ENCODE results near the gene PLS1.
"Not testable (repeated sequence)": the region's sequence is repeated elsewhere in the genome, so short reads cannot be mapped to it uniquely, and the experiment has no call there.

Gene PLS1

DNA sequence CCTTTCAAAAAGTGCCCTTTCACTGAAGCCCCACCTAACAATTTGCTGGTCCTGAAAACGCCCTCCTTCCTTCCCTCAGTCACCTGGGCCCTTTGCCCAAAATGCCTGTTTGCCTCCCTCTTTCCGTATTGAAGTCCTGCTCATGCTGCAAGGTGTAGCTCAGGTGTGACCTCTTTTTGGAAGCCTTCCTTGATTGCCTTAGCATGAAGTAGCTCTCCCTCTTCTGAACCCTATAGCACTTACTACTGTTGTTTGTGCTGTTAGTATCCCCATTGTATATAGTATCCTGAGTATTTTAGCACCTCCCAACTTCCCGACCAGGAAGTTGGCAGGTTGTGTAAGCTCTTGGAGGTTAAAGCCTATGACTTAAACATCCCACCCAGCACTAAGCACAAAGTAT, 1.7 kb downstream of the PLS1 start:
- DNase-seq (ENCODE audit: low read depth) = no peak

DNA sequence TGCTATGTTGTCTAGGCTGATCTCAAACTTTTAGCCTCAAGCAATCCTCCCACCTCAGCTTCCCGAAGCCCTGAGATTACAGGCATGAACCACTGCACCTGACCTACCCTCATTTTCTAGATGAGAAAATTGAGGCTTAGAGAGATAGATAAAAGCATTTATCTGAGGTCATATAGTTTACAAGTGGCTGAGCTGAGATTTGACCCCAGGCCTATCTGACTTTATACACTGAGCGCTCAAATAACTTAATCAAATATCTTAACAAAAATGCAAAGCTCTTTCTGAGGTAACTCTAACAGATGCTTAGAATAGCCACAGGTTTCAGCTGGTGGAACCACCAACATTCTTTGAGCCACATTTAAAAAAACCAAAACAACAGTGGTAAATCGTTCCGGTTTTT, 5.5 kb downstream of the PLS1 start:
- no peak for DNase-seq (ENCODE audit: low read depth)

DNA sequence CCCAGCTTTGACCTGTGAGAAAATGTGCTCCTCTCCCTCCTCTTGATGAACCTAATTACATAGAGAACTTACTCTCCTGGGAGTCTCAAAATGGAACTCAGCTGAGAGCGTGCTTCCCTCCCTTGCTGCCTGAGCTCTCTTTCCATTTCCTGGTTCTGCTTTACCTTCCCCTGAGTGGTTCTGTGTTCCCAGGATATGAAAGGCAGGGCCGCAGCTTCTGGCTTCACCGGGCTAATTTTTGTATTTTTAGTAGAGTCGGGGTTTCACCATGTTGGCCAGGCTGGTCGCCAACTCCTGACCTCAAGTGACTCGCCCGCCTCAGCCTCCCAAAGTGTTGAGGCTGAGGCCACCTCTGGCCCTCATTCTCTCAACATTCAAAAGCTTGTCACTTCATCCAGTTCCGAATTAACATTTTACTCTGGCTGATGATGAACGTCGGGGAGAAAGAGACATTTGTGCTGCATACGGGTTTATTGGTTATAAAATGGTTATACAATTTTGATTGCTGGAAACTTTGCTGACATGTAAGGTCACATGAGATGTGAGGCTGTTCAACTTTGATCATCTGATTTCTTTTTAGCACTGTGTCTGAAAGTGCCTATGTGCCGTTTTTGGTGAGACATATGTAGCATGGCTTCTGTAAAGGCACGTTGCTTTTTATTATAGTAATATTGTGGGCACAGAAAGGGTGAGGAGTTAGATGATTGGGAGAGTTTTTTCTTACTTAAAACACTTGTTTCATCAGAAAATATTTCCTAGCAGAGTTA, 6.6 kb downstream of the PLS1 start:
- DNase-seq (ENCODE audit: low read depth) = no peak

DNA sequence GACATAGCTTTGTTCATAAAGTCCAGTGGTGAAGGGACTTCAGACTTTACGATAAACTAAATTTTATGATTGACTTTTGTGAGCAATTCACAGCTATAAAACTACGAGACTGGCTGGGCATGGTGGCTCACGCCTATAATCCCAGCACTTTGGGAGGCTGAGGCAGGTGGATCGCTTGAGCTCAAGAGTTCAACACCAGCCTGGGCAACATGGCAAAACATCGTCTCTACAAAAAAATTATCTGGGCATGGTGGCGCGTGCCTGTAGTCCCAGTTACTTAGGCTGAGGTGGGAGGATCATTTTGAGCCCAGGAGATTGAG, 7.2 kb downstream of the PLS1 start:
- not testable (repeated sequence) for DNase-seq (ENCODE audit: low read depth)

DNA sequence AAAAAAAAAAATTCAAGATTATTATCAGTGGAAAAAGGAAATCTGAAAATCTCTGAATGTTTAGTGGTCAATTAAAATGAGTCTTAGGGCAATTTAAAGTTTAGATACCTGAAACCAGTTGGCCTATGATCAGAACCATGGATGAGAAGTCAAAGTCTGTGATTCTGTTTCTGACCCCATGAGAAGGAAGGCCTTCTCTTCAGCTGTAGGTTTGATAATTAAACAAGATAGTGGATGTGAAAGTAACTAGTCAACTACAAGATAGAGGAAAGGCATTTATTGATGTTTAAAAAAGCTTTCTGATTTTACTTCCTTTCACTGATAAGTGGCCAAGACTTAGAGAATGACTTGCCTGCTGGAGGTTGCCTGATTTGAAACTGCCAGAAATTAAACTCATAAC, 8.7 kb downstream of the PLS1 start:
- no peak for DNase-seq (ENCODE audit: low read depth)

DNA sequence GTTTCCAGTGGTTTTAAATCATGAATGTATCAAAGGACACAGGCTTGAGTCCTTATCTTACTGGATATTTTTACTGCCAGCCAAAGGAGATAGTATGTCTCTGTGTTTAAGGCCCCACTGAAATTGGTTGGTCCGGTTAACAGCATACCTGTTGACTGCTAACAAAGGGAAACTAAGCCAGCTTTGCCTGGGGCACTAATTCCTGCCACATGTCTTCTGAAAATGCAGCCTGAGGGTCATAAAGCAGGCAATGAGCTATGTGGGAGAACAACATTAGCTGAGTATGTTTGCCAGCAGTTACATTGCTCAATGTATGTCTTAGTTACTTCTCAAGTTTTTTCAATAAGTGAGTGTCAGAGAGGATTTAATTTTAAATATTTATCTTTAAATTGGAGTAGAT, 12.4 kb downstream of the PLS1 start:
- DNase-seq (ENCODE audit: low read depth) = no peak

DNA sequence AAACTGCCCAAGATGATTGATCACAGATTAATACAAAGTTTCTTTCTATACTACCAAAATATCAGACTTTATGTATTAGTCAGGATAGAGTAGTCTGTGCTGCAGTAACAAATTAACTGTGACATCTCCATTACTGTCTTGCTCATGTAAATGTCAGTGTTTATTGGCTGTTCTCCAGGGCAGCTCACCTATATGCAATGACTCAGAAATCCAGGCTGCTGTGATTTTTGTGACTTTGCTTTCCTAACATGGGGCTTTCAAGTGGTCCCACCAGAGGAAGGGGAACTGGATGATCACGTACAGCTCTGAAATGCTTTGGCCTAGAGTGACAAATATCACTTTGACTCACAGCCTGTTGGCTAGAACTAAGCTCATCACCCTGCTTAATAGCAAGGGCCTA, 12.9 kb downstream of the PLS1 start:
- no peak for DNase-seq (ENCODE audit: low read depth)

DNA sequence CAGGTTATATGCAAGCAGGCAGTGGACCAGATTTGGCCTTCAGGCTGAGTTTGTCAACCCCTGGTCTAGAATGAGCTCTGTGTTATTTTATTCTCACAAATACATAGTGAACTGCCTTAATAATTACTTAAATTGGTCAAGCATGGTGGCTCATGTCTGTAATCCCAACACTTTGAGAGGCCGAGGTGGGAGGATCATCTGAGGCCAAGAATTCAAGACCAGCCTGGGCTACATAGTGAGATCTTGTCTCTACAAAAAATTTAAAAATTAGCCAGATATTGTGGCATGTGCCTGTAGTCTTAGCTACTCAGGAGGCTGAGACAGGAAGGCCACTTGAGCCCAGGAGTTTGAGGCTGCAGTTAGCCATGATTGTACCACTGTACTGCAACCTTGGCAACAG, 15.0 kb downstream of the PLS1 start:
- DNase-seq (ENCODE audit: low read depth) = no peak

DNA sequence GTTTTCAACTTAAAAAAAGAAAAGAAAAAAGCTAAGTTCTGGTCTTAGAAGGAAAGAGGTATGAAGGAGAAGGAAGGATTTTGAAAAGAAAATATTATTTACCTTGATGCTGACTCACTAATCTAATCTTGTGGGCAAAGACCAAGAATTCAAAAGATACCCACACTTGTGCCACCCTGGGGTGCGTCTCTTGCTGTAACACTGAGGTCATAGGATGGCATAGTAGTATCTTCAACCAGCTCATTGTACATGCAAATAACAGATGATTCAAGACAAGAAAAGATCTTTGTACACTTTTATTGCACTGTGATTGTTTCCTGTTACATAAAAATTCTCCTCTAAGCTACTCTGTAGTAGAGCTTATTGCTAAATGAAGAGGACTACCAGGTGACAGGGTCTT, 17.3 kb downstream of the PLS1 start:
- no peak for DNase-seq (ENCODE audit: low read depth)

DNA sequence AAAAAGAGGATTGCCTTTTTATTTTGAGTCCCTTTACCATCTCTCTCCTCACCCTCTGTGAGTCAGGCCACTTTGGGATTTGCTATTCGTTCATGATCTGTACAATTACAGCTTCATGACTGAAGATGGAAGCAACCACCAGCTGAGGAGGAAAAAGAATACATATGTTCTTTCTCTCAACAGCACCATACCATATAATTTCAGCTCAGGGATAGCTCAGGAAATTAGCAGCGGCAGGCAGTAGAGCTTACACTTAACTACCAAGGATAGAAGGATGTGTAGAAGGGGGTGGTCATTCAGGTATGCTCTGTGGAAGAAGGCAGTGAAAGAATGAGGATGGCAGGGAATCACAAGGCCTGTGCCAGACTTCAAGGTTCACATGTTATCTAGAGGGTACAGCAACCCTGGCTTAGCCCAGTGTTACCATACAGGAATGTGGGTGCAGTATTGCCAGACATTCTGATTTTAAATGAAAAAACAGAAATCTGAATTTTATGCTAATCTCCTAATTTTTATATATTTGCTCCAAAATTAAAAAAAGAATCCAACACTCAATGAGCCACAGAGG, 17.9 kb downstream of the PLS1 start:
- no peak for DNase-seq (ENCODE audit: low read depth)

DNA sequence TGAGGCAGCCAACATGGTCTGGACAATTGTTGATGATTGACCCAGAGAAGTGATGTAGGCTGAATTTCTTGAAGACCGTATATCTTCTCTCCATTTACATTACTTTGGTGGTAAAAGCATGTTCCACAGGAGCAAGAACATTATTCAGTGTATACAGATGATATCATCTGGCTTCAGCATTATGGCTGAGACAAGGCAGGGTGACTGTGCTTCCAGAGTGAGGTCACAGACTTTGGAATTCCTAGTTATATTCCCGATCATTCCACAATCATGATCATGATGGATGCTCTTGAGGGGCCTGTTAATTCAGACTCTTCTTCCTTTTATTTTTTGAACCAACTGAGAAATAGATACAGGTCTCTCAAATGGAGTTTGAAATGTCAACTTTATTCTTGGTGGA, 19.0 kb downstream of the PLS1 start:
- no peak for DNase-seq (ENCODE audit: low read depth)

DNA sequence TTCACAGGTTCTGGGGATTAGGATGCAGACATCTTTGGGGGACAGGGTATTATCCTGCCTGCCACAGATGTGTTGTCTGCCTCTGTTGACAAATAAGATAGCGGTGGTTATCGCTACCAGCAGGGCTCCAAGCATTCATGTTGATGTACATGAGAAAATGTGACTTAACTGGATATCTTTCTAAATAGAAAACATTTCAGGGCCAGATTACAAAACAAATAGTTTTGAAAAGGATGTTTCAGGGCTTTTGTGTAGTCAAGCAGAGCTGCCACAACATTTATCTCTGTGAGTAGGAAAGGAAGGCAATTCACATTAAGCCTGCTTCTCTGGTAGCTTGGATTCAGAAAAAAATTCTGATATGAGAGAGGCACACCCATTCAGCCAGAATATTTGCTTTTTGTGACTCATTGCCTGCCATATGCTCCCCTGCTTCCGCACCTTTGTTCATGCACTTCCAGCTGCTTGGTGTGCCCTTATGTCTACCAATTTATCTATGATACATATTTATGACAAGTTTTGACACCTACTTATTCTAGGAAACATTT, 22.8 kb downstream of the PLS1 start:
- DNase-seq (ENCODE audit: low read depth) = no peak

DNA sequence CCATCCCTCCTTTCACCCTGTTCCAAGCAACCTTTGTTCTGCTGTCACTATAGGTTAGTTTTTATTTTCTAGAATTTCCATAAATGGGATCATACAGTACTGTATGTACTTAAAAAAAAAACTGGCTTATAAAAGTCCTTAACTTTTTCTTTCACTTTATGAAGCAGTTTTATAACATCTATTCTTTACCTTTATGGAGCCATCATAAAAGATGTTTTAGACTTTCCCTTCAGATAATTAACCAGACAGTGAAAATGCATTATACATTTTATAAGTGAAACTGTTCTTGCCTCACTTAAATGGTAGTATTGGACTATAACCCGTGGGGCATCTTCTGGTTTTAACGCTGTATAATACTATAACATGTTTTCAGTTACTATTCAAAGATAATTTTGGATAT, 26.2 kb downstream of the PLS1 start:
- DNase-seq (ENCODE audit: low read depth) = no peak

DNA sequence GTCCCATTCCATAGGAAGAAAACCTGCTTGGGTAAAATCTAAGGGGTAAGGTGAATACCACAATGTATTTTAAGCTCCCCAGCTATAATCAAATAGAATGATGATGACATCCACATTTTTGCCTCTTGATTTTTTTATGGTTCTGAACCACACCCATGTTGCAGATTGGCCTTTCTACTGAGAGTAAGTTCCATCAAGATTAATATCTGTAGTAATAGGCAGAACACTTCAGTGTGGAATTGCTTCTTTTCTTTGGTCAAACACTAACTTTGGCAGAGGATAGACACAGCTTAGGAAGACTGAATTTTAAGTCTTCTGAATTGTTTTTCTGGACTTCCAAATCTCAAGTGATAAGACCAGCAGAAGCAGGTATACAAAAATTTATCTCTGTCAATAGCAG, 27.0 kb downstream of the PLS1 start:
- DNase-seq (ENCODE audit: low read depth) = no peak

DNA sequence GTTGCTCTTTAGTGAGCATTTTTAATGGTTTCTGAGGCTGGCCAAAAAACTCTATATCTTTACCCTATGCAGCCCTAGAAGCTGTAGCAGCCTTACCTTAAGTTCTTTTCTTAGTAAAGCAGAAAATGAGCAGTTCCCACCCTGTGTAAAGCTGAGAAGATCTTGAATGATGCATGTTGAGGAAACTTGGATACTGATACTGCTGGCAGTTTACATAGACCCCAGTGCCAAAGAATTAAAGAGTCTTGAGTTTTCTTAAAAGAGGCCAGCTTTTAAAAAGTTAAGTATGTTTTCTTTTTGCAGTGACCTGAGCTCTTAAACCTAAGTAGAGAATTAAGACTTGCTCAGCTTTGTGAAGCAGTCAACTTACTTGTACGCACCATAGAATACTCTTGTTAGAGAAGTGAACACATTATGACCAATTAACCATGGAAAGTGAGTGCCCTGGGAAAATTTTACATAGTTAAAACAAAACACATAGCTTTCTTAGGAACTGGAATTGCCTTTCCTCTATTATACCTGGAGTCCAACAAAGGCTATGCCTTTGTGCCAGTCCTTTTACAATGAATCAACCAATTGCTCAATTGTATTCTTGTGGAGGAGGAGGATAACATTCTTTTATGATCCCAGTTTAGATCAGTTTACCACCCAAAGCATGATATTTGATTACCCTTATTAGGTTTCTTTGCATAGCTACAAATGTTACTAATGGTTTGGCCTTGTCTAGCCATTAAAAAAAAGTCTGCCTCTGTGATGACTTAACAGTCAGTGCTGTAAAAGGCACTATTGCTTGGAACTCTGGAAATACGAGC, 28.4 kb downstream of the PLS1 start:
- no peak for DNase-seq (ENCODE audit: low read depth)

DNA sequence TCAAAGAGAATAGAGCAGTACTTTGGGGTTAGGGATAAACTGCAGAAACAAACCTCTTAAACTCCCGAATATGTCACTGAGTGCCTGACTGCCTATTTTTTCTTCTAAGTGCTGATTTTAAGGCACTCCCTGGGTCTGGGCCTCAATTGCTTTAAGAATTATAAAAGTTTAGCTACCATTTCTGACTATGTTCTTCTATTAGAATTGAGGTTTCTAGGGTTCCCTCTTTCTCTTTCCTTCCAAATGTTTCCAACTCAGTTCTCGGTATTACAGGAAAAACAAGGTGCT, 28.9 kb downstream of the PLS1 start:
- no peak for DNase-seq (ENCODE audit: low read depth)

DNA sequence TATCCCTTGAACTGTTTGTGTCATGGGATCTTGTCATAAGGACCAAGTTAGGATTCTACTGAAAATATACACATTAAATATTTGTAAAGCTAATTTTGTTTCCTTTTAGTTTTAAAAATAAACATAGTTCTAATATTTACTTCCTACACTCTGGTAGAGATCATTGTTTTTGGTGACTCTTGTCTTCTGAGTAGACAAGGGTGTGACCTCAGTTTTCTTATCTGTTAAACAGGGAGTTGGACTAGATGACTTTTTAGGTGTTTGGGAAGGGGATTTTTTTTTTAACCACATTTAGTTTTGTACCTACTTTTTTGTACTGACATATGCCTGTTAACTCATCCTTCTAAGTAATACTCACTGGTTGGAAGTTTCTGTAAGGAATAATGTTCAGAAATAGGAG, 30.8 kb downstream of the PLS1 start:
- no peak for DNase-seq (ENCODE audit: low read depth)

DNA sequence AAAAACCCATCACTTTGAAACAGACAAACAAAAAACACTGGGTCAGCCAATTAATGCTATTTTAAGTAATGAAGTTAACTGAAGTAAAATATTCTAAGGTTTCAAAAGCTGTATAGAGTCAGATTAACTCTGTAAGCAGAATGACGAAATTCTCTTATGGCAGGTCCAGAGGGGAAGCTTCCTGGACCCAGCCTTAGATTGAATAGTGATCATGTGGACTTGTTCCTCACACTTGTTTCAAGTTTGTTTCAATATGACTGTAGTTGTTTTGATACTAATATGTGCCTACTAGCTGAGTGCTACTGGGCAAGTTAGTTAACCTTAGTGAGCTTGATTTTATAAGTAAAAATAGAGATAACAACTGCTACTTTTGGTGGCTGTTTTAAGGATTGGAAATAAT, 32.6 kb downstream of the PLS1 start:
- DNase-seq (ENCODE audit: low read depth) = no peak

DNA sequence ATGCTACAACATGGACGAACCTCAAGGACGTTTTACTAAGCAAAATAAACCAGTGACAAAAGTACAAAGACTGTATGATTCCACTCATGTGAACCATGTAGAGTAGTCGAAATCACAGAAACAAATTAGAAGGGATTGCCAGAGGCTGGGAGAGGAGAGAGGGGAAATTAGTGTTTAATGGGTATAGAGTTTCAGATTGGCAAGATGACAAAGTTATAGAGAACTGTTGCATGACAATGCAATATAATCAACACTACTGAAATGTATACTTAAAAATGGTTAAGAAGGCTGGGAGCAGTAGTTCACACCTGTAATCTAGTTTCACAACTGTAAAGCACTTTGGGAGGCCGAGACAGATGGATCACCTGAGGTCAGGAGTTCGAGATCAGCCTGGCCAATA, 36.9 kb downstream of the PLS1 start:
- no peak for DNase-seq (ENCODE audit: low read depth)

DNA sequence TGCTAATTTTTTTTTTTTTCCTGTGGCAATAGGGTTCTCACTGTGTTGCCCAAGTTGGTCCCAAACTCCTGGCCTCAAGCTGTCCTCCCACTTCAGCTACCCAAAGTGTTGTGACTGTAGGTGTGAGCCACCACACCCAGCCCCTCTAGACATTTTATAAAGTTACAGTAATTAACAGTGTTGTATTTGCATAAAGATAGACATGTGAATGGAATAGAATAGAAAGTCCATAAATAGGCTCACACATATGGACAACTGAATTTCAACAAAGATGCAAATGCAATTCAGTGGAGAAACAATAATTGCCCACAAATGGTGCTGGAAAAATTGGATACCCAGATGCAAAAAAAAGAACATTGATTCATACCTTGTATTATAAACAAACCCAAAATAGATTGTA, 39.9 kb downstream of the PLS1 start:
- DNase-seq (ENCODE audit: low read depth) = no peak

DNA sequence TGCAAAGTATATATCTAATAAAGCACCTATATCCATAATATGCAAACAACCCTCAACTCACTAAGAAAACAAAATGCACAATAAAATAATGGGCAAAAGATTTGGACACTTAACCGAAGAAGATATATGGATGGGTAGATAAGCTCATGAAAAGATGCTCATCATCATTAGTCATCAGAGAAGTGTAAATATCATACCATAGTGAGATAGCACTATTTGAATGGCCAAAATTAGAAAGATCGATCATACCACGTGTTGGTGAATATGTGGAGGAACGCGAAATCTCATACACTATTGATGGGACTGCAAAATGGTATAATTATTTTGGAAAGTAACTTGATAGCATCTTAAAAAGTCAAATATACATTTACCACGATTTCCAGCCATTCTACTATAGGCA, 40.5 kb downstream of the PLS1 start:
- DNase-seq (ENCODE audit: low read depth) = no peak

DNA sequence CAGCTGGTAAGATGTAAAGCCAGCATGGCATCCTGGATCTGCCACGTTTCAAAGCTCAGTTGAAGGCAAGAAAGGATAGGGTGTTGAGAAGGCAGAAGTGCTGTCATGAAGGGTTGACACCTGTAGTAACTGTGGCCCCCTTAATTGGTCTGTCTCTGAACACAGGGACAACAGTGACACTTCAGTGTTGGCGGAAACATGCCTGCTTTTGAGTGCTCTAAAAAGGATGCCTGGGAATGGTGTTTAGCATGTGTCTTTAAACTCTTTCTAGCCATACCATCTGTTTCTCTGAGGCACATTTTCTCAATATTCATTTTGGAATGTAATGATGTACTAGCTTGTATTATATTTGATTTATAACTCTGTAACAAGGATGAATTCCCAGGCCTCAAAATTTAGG, 42.1 kb downstream of the PLS1 start:
- no peak for DNase-seq (ENCODE audit: low read depth)

DNA sequence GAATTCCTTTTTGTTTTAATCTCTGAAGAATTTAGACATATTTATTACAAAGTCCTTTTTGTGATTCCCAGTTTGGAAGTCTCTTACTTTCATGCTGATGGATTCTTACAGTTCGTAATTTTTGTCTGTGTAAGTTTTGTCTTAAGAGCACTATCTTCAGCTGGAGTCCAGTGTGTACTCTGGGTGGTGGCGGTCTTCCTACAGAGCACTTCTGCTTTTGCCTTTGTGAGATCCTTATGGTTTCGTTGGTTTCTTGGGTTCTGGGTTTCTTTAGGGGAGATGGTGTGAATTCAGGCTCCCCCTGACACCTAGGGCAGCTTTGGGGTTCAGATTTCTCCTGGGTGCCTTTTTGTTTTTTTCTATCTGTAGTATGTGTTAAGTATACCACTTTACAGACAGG, 45.3 kb downstream of the PLS1 start:
- no peak for DNase-seq (ENCODE audit: low read depth)

DNA sequence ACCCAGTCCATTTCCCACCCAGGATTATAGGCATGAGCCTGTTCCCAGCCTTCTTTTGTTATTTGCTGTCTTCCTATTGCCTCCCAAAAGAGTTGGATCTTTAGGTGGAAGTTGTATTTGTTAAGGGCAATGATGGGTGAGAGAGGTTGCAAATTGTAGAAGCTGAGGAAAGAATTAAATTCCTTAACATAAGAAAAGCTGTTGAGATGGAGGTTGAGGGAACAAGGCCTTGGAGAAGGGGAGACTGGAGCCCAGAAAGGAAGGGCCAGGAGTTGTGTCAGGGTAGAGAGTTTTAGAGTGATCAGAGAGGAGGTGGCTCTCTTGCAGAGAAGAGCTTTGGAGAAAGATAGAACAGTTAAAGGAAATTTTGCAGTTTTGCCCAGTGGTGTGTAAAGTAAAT, 46.8 kb downstream of the PLS1 start:
- no peak for DNase-seq (ENCODE audit: low read depth)
